H54 (cell line): Measurements from ENCODE around the gene SYNE2.
A peak's percentile ranks its signal among the peaks of the same experiment; 100 is the strongest.

ENCODE experiments used
- DNase-seq: peaks from one replicate; pipeline ENCODE4 v3.0.0; 2011; ENCODE audit warnings: low spot score, mixed read lengths; ENCODE audit not compliant: insufficient read length
- FAIRE-seq: peaks from 3 replicates; lab custom pipeline; 2011; peaks lifted over from hg19 to GRCh38; lab: Jason Lieb, UNC
- POLR2A ChIP-seq: IDR thresholded peaks from 2 replicates; pipeline ENCODE4 v1.6.1; 2011; ENCODE audit warnings: low read depth, mild to moderate bottlenecking, low read length

The SYNE2 gene

GRCh38 chr14:64053694-64054669 is 201.2 kb downstream of the SYNE2 start:
- FAIRE-seq (peak; percentile 41), DNase-seq (peak; percentile 30)
- no peak for TF ChIP-seq POLR2A

GRCh38 chr14:64059454-64060198 is 206.8 kb downstream of the SYNE2 start:
- TF ChIP-seq POLR2A = no peak
- FAIRE-seq = no peak
- DNase-seq = no peak

- no peak for TF ChIP-seq POLR2A
- DNase-seq = no peak
- FAIRE-seq = no peak
These were observed 207.4 kb downstream of the SYNE2 start for GRCh38 chr14:64060199-64060545.

- peak; percentile 91 for FAIRE-seq
These were observed 207.9 kb downstream of the SYNE2 start for GRCh38 chr14:64060648-64061096.

GRCh38 chr14:64061115-64061514 is 208.3 kb downstream of the SYNE2 start:
- no peak for TF ChIP-seq POLR2A
- no peak for DNase-seq
- no peak for FAIRE-seq

More at GRCh38 chr14:64060648-64061096, 207.9 kb downstream of the SYNE2 start:
- TF ChIP-seq POLR2A = no peak
- DNase-seq = peak; percentile 26

- TF ChIP-seq POLR2A = no peak
- FAIRE-seq = no peak
These were observed 208.9 kb downstream of the SYNE2 start for GRCh38 chr14:64061706-64062105.

GRCh38 chr14:64062381-64063115 is 209.7 kb downstream of the SYNE2 start:
- TF ChIP-seq POLR2A = no peak
- no peak for FAIRE-seq

More at GRCh38 chr14:64061706-64062105, 208.9 kb downstream of the SYNE2 start:
- no peak for DNase-seq

GRCh38 chr14:64064447-64064846 is 211.6 kb downstream of the SYNE2 start:
- DNase-seq (no peak), FAIRE-seq (no peak)
- no peak for TF ChIP-seq POLR2A

More at GRCh38 chr14:64062381-64063115, 209.7 kb downstream of the SYNE2 start:
- no peak for DNase-seq

- FAIRE-seq (no peak), DNase-seq (no peak)
- no peak for TF ChIP-seq POLR2A
These were observed 217.0 kb downstream of the SYNE2 start for GRCh38 chr14:64069634-64070359.

- FAIRE-seq = peak; percentile 84
- DNase-seq = peak; percentile 29
- no peak for TF ChIP-seq POLR2A
These were observed 222.3 kb downstream of the SYNE2 start for GRCh38 chr14:64074961-64075612.

GRCh38 chr14:64075613-64076005 is 222.8 kb downstream of the SYNE2 start:
- no peak for TF ChIP-seq POLR2A
- FAIRE-seq (peak; percentile 48), DNase-seq (no peak)

- no peak for DNase-seq
- no peak for TF ChIP-seq POLR2A
- peak; percentile 80 for FAIRE-seq
These were observed 227.6 kb downstream of the SYNE2 start for GRCh38 chr14:64080452-64080851.
